CD14-positive monocyte (primary cell): ENCODE measurements around the gene AMBRA1. TPM values are rescaled to one million over a fixed set of nuclear protein-coding genes. Genes with fewer than 3 reads are reported as not detected.

ENCODE experiments used
- DNase-seq, 3 donors: peaks; one replicate each; pipeline ENCODE4 v3.0.0-alpha.2; 2011 to 2022
- H2AFZ ChIP-seq: 2 replicates; pipeline ENCODE4 v1.6.0; 2012; ENCODE audit warnings: mild to moderate bottlenecking, low read depth, low read length, inconsistent platforms; ENCODE audit not compliant: insufficient read depth, poor library complexity, severe bottlenecking
- H3K27ac ChIP-seq, 2 donors: 1 replicate in 1 of 2; 2 replicates in 1 of 2; pipeline ENCODE4 v1.5.1; 2012 to 2013; ENCODE audit warnings: low read length in 2 of 2, control low read depth in 1 of 2, inconsistent platforms in 1 of 2, low read depth in 1 of 2, mild to moderate bottlenecking in 1 of 2
- H3K27me3 ChIP-seq, 2 donors: one replicate each; pipeline versions ENCODE4 v1.6.0 to v1.6.1; 2011 to 2013; ENCODE audit warnings: low read length in 2 of 2; ENCODE audit not compliant: control insufficient read depth in 2 of 2, insufficient read depth in 2 of 2
- H3K36me3 ChIP-seq, 2 donors: replicated peaks in 1 of 2; 1 replicate in 1 of 2; 2 replicates in 1 of 2; pipeline versions ENCODE4 v1.5.1 to v1.6.1; 2012 to 2013; ENCODE audit warnings: low read length in 2 of 2, control low read depth in 1 of 2, inconsistent platforms in 1 of 2, mild to moderate bottlenecking in 1 of 2; ENCODE audit not compliant: insufficient read depth in 2 of 2, control insufficient read depth in 1 of 2
- H3K4me1 ChIP-seq, 2 donors: 1 replicate in 1 of 2; 2 replicates in 1 of 2; pipeline versions ENCODE4 v1.5.1 to v1.6.1; 2012 to 2013; ENCODE audit warnings: low read length in 2 of 2, control low read depth in 1 of 2, inconsistent platforms in 1 of 2, mild to moderate bottlenecking in 1 of 2, moderate library complexity in 1 of 2; ENCODE audit not compliant: insufficient read depth in 2 of 2, control insufficient read depth in 1 of 2
- H3K4me2 ChIP-seq: replicated peaks from 2 replicates; pipeline ENCODE3; 2012; ENCODE audit warnings: low read length, moderate library complexity, mild to moderate bottlenecking; ENCODE audit not compliant: poor library complexity, severe bottlenecking; ENCODE audit errors: extremely low read depth
- H3K4me3 ChIP-seq, 3 experiments: fragments of 200-600 bp in 1 of 3; sonication (generic) in 1 of 3; replicated peaks in 1 of 3; 1 replicate in 2 of 3; 2 replicates in 1 of 3; pipeline ENCODE4 v1.5.1; 2011 to 2013; ENCODE audit warnings: low read length in 3 of 3, mild to moderate bottlenecking in 3 of 3, control low read depth in 2 of 3, low read depth in 2 of 3, inconsistent platforms in 1 of 3, moderate library complexity in 1 of 3
- H3K79me2 ChIP-seq: 2 replicates; pipeline ENCODE4 v1.6.0; 2012; ENCODE audit warnings: mild to moderate bottlenecking, control low read depth, inconsistent platforms, low read length, moderate library complexity; ENCODE audit not compliant: insufficient read depth
- H3K9ac ChIP-seq: 2 replicates; pipeline ENCODE4 v1.6.0; 2017; ENCODE audit warnings: low read length, mild to moderate bottlenecking; ENCODE audit not compliant: insufficient read depth, poor library complexity, severe bottlenecking
- H3K9me3 ChIP-seq, 2 donors: replicated peaks in 1 of 2; 1 replicate in 1 of 2; 2 replicates in 1 of 2; pipeline versions ENCODE4 v1.5.1 to v1.6.1; 2012 to 2013; ENCODE audit warnings: low read length in 2 of 2, control low read depth in 1 of 2; ENCODE audit not compliant: control insufficient read depth in 1 of 2, insufficient read depth in 1 of 2
- H4K20me1 ChIP-seq: 2 replicates; pipeline ENCODE4 v1.6.0; 2012; ENCODE audit warnings: mild to moderate bottlenecking, low read length, control low read depth, moderate library complexity; ENCODE audit not compliant: insufficient read depth
- H3K27ac Mint-ChIP-seq, 7 donors: one replicate each; pipeline ENCODE4 v1.8.0; 2020; ENCODE audit warnings: mild to moderate bottlenecking in 7 of 7, mixed read lengths in 7 of 7, moderate library complexity in 6 of 7, inconsistent platforms in 2 of 7
- H3K27me3 Mint-ChIP-seq, 3 donors: one replicate each; pipeline ENCODE4 v1.8.0; 2021 to 2022; ENCODE audit warnings: low read depth in 3 of 3, mild to moderate bottlenecking in 3 of 3, mixed read lengths in 3 of 3, moderate library complexity in 3 of 3, inconsistent platforms in 1 of 3
- H3K36me3 Mint-ChIP-seq, 2 donors: one replicate each; pipeline ENCODE4 v1.8.0; 2020; ENCODE audit warnings: mixed read lengths in 2 of 2, inconsistent platforms in 1 of 2, mild to moderate bottlenecking in 1 of 2
- H3K4me1 Mint-ChIP-seq: one replicate; pipeline ENCODE4 v1.8.0; 2020; ENCODE audit warnings: mild to moderate bottlenecking, mixed read lengths
- H3K4me3 Mint-ChIP-seq, 2 donors: one replicate each; pipeline ENCODE4 v1.8.0; 2020; ENCODE audit warnings: mild to moderate bottlenecking in 2 of 2, mixed read lengths in 2 of 2, moderate library complexity in 1 of 2
- H3K9me3 Mint-ChIP-seq, 7 donors: one replicate each; pipeline ENCODE4 v1.8.0; 2020 to 2022; ENCODE audit warnings: mixed read lengths in 7 of 7, mild to moderate bottlenecking in 6 of 7, moderate library complexity in 6 of 7, inconsistent platforms in 2 of 7
- CTCF ChIP-seq: fragments of 200-600 bp; IDR thresholded peaks from one replicate; pipeline ENCODE4 v1.8.0; 2022; ENCODE audit warnings: antibody characterized with exemption, mild to moderate bottlenecking
- WGBS: methylation state at CpG from one replicate; pipeline ENCODE4 v1.1.5; 2013; ENCODE audit warnings: missing lambda C conversion rate; ENCODE audit not compliant: insufficient coverage; 5-methylcytosine and 5-hydroxymethylcytosine counted together
- intact Hi-C, 2 donors: fragments of 100-400 bp; cut with micrococcal nuclease; formaldehyde crosslinking; loops; one replicate each; pipeline versions ENCODE4 v1.15.0 to v1.15.1; 2023
- polyA plus RNA-seq, 3 donors: library from polyadenylated mRNA; depleted of rRNA in 1 of 3; unstranded in 2 of 3; stranded (reverse) in 1 of 3; fragments of 300-500 nt in 2 of 3; fragments of >200 nt in 1 of 3; fragmentation: Illumina TruSeq in 2 of 3; gene quantifications; 1 replicate in 2 of 3; 2 replicates in 1 of 3; pipeline ENCODE4 v1.2.3, GENCODE V29; 2012 to 2021

Gene AMBRA1
- polyA plus RNA-seq, 3 donors, result 2.1 to 6.1 (median 3.8) TPM

- Histone ChIP-seq H3K9ac (no peak overlapping the region), H3K27me3 (no peaks in the 10 kb centered on the region), H3K9me3 (no peaks in the 10 kb centered on the region), H3K4me1 (peaks cover 2 to 7% of the 10 kb centered on the region in 2 donors), H2AFZ (no peak overlapping the region), H3K4me2 (no peak overlapping the region), H3K27ac (no peak overlapping the region), H3K4me3 (no peak overlapping the region), H4K20me1 (peaks cover 63% of the 10 kb centered on the region), H3K36me3 (no peaks in the 10 kb centered on the region), H3K79me2 (peaks cover 43% of the 10 kb centered on the region)
- DNase-seq, result no peak
- intact Hi-C loops, result no loop called here
- Mint-ChIP-seq H3K4me3 (no peak overlapping the region), H3K27me3 (peaks cover 0 to 2% (median 0%) of the 10 kb centered on the region in 3 donors), H3K4me1 (peaks cover 38% of the 10 kb centered on the region), H3K27ac (no peak overlapping the region), H3K9me3 (peaks cover 0 to 6% (median 0%) of the 10 kb centered on the region in 7 donors), H3K36me3 (peaks cover 0 to 13% of the 10 kb centered on the region in 2 donors)
- WGBS, result 86% methylated on average over 1 of the region's 5 CpGs
- TF ChIP-seq CTCF, result no peak
Observed at GRCh38 chr11:46522682-46523281, 71.0 kb downstream of the AMBRA1 start.

GRCh38 chr11:46521961-46522681 is 71.7 kb downstream of the AMBRA1 start:
- 40% methylated on average over 1 of the region's 4 CpGs for whole genome bisulfite sequencing
- peaks cover 2 to 7% of the 10 kb centered on the region in 2 donors for H3K4me1 ChIP-seq
- H3K4me1 Mint-ChIP-seq, result peaks cover 33% of the 10 kb centered on the region
- no peak overlapping the region for H2AFZ ChIP-seq
- peaks cover 0 to 6% (median 0%) of the 10 kb centered on the region in 7 donors for H3K9me3 Mint-ChIP-seq
- H3K27me3 Mint-ChIP-seq, result peaks cover 0 to 2% (median 0%) of the 10 kb centered on the region in 3 donors
- intact Hi-C loops, result no loop called here
- H3K4me3 Mint-ChIP-seq, result no peak overlapping the region
- no peak for TF ChIP-seq CTCF
- H3K4me2 ChIP-seq, result no peak overlapping the region
- H3K4me3 ChIP-seq, result no peak overlapping the region
- no peaks in the 10 kb centered on the region for H3K27me3 ChIP-seq
- no peak overlapping the region for H3K27ac ChIP-seq
- H3K9ac ChIP-seq, result no peak overlapping the region
- H3K36me3 ChIP-seq, result no peaks in the 10 kb centered on the region
- no peak overlapping the region for H3K27ac Mint-ChIP-seq
- H4K20me1 ChIP-seq, result peaks cover 62% of the 10 kb centered on the region
- no peak for DNase-seq
- peaks cover 45% of the 10 kb centered on the region for H3K79me2 ChIP-seq
- no peaks in the 10 kb centered on the region for H3K9me3 ChIP-seq
- H3K36me3 Mint-ChIP-seq, result peaks cover 0 to 13% of the 10 kb centered on the region in 2 donors
